MG63 (cell line): ENCODE results near the gene DLST. TPM values are rescaled to one million over a fixed set of nuclear protein-coding genes. Genes with fewer than 3 reads are reported as not detected.
A peak's percentile ranks its signal among the peaks of the same experiment; 100 is the strongest.
"Not testable (repeated sequence)": the region's sequence is repeated elsewhere in the genome, so short reads cannot be mapped to it uniquely, and the experiment has no call there.

ENCODE experiments used
- DNase-seq: peaks from one replicate; pipeline ENCODE4 v3.0.0-alpha.2; 2020
- H3K27me3 ChIP-seq: fragments of 250-450 bp; sonication (Bioruptor Pico); 2 replicates; pipeline ENCODE4 v1.5.1; 2020; ENCODE audit warnings: mild to moderate bottlenecking, moderate library complexity
- H3K36me3 ChIP-seq: fragments of 250-450 bp; sonication (Bioruptor Pico); 2 replicates; pipeline ENCODE4 v1.5.1; 2020; ENCODE audit warnings: mild to moderate bottlenecking, moderate library complexity
- H3K4me3 ChIP-seq: fragments of 250-450 bp; sonication (Bioruptor Pico); 2 replicates; pipeline ENCODE4 v1.5.1; 2020; ENCODE audit warnings: mild to moderate bottlenecking, moderate library complexity
- H3K9me3 ChIP-seq: fragments of 250-450 bp; sonication (Bioruptor Pico); 2 replicates; pipeline ENCODE4 v1.5.1; 2020; ENCODE audit warnings: mild to moderate bottlenecking, moderate library complexity
- total RNA-seq: library from RNA; depleted of rRNA; stranded (reverse); fragments of >200 nt; shearing (Covaris generic); gene quantifications from 2 replicates; pipeline ENCODE4 v1.2.3, GENCODE V29; 2014; ENCODE audit warnings: low replicate concordance

Gene DLST
- total RNA-seq, 1 experiment from 2014 or later, result 52.6 TPM

GRCh38 chr14:74921053-74921620, 39.4 kb downstream of the DLST start:
- no peaks in the 10 kb centered on the region for H3K27me3 ChIP-seq
- H3K4me3 ChIP-seq, result no peak overlapping the region
- no peaks in the 10 kb centered on the region for H3K9me3 ChIP-seq
- no peak for DNase-seq
- no peaks in the 10 kb centered on the region for H3K36me3 ChIP-seq

GRCh38 chr14:74921987-74922751, 40.5 kb downstream of the DLST start:
- peak overlapping the region; percentile 59 for H3K4me3 ChIP-seq
- no peaks in the 10 kb centered on the region for H3K27me3 ChIP-seq
- no peak for DNase-seq

GRCh38 chr14:74922752-74923401, 41.2 kb downstream of the DLST start, which contains the start of gene RPS6KL1:
TSS of gene RPS6KL1 (minus strand) at chr14:74923260. CDS start at chr14:74921541, 1,719 bp downstream.
- peak within 1 kb of the TSS; percentile 59 for H3K4me3 ChIP-seq
- DNase-seq, result peak; percentile 72
- no peaks in the 10 kb centered on the region for H3K9me3 ChIP-seq

More at GRCh38 chr14:74921987-74922751, 40.5 kb downstream of the DLST start:
- Histone ChIP-seq H3K36me3 (no peaks in the 10 kb centered on the region), H3K9me3 (no peaks in the 10 kb centered on the region)

GRCh38 chr14:74924061-74924460, 42.3 kb downstream of the DLST start:
- Histone ChIP-seq H3K36me3 (no peaks in the 10 kb centered on the region), H3K9me3 (no peaks in the 10 kb centered on the region), H3K4me3 (no peak overlapping the region), H3K27me3 (no peaks in the 10 kb centered on the region)
- DNase-seq, result no peak

More at GRCh38 chr14:74922752-74923401, 41.2 kb downstream of the DLST start, which contains the start of gene RPS6KL1:
- no peaks in the 10 kb centered on the region for H3K27me3 ChIP-seq
- no peaks in the 10 kb centered on the region for H3K36me3 ChIP-seq

GRCh38 chr14:74927225-74927624, 45.5 kb downstream of the DLST start:
- H3K9me3 ChIP-seq, result no peaks in the 10 kb centered on the region

GRCh38 chr14:74929242-74929641, 47.5 kb downstream of the DLST start:
- no peak for DNase-seq
- Histone ChIP-seq H3K4me3 (no peak overlapping the region), H3K9me3 (no peaks in the 10 kb centered on the region), H3K27me3 (no peaks in the 10 kb centered on the region), H3K36me3 (no peaks in the 10 kb centered on the region)

More at GRCh38 chr14:74927225-74927624, 45.5 kb downstream of the DLST start:
- no peaks in the 10 kb centered on the region for H3K27me3 ChIP-seq
- no peaks in the 10 kb centered on the region for H3K36me3 ChIP-seq
- no peak overlapping the region for H3K4me3 ChIP-seq
- no peak for DNase-seq

- H3K9me3 ChIP-seq, H3K36me3 ChIP-seq, H3K4me3 ChIP-seq, H3K27me3 ChIP-seq, DNase-seq: not testable (repeated sequence)
Observed at GRCh38 chr14:74931744-74932143, 50.0 kb downstream of the DLST start.

GRCh38 chr14:74932401-74932901, 50.7 kb downstream of the DLST start:
- Histone ChIP-seq H3K27me3 (no peaks in the 10 kb centered on the region), H3K9me3 (no peaks in the 10 kb centered on the region), H3K36me3 (no peaks in the 10 kb centered on the region), H3K4me3 (no peak overlapping the region)
- DNase-seq, result no peak

GRCh38 chr14:74932936-74933335, 51.2 kb downstream of the DLST start:
- not testable (repeated sequence) for DNase-seq, H3K4me3 ChIP-seq, H3K36me3 ChIP-seq, H3K9me3 ChIP-seq, H3K27me3 ChIP-seq

- DNase-seq, result no peak
- H3K9me3 ChIP-seq, result no peaks in the 10 kb centered on the region
- no peak overlapping the region for H3K4me3 ChIP-seq
Observed at GRCh38 chr14:74934041-74934440, 52.3 kb downstream of the DLST start.

GRCh38 chr14:74934476-74935359, 53.0 kb downstream of the DLST start:
- Histone ChIP-seq H3K36me3 (no peaks in the 10 kb centered on the region), H3K9me3 (no peaks in the 10 kb centered on the region), H3K4me3 (no peak overlapping the region), H3K27me3 (no peaks in the 10 kb centered on the region)
- DNase-seq, result no peak

More at GRCh38 chr14:74934041-74934440, 52.3 kb downstream of the DLST start:
- Histone ChIP-seq H3K36me3 (no peaks in the 10 kb centered on the region), H3K27me3 (no peaks in the 10 kb centered on the region)

GRCh38 chr14:74935360-74935680, 53.6 kb downstream of the DLST start:
- Histone ChIP-seq H3K36me3 (no peaks in the 10 kb centered on the region), H3K4me3 (no peak overlapping the region), H3K9me3 (no peaks in the 10 kb centered on the region), H3K27me3 (no peaks in the 10 kb centered on the region)
- DNase-seq, result no peak

- Histone ChIP-seq H3K4me3 (no peak overlapping the region), H3K9me3 (no peaks in the 10 kb centered on the region), H3K27me3 (no peaks in the 10 kb centered on the region), H3K36me3 (no peaks in the 10 kb centered on the region)
- DNase-seq, result no peak
Observed at GRCh38 chr14:74936151-74936550, 54.4 kb downstream of the DLST start.

GRCh38 chr14:74936731-74937130, 55.0 kb downstream of the DLST start:
- no peaks in the 10 kb centered on the region for H3K36me3 ChIP-seq
- H3K27me3 ChIP-seq, result no peaks in the 10 kb centered on the region
- H3K4me3 ChIP-seq, result no peak overlapping the region
- no peak for DNase-seq
- no peaks in the 10 kb centered on the region for H3K9me3 ChIP-seq

- Histone ChIP-seq H3K36me3 (no peaks in the 10 kb centered on the region), H3K4me3 (no peak overlapping the region), H3K27me3 (no peaks in the 10 kb centered on the region), H3K9me3 (no peaks in the 10 kb centered on the region)
- DNase-seq, result no peak
Observed at GRCh38 chr14:74937171-74937570, 55.5 kb downstream of the DLST start.
